Mammary epithelial cell (primary cell): ENCODE data around the gene OFD1.

ENCODE experiments used
- EZH2 ChIP-seq: IDR thresholded peaks from 2 replicates; pipeline ENCODE4 v1.6.1; 2012; ENCODE audit warnings: low read length, inconsistent platforms, borderline replicate concordance
- TF ChIP-seq, protein P1 (sequence below), 2 donors: IDR thresholded peaks in 1 of 2; conservative IDR thresholded peaks in 1 of 2; 2 replicates each; pipeline ENCODE4 v1.5.1; 2011 to 2012; ENCODE audit warnings: inconsistent platforms in 2 of 2, low read length in 2 of 2, mild to moderate bottlenecking in 2 of 2, control low read depth in 1 of 2, low read depth in 1 of 2; ENCODE audit not compliant: insufficient read depth in 1 of 2; ENCODE audit errors: extremely low read depth in 1 of 2

DNA sequence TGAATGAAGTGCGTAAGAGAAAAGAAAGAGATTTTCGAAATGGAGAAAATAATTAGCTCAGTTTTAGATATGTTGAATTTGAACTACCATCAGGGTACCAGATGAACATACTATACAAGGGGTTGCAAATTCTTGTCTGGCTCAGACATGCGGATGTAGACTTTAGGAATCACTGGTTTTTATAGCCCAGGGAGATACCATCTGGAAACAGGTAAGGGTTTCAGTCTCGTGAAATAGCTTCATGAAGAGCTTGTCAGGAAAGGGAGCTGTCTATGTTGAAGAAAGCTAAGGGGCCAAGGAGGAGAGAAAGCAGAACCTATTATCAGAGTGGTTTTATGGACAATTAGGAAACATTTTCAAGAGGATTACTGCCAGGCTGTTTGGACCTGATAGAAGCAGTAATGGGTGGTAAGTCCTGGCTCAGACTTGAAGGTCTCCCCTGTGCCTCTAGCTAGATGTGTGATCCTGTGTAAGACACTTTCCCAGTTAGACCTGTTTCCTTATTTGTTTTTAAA is 38.9 kb upstream of the OFD1 start:
- TF ChIP-seq, protein P1, sequence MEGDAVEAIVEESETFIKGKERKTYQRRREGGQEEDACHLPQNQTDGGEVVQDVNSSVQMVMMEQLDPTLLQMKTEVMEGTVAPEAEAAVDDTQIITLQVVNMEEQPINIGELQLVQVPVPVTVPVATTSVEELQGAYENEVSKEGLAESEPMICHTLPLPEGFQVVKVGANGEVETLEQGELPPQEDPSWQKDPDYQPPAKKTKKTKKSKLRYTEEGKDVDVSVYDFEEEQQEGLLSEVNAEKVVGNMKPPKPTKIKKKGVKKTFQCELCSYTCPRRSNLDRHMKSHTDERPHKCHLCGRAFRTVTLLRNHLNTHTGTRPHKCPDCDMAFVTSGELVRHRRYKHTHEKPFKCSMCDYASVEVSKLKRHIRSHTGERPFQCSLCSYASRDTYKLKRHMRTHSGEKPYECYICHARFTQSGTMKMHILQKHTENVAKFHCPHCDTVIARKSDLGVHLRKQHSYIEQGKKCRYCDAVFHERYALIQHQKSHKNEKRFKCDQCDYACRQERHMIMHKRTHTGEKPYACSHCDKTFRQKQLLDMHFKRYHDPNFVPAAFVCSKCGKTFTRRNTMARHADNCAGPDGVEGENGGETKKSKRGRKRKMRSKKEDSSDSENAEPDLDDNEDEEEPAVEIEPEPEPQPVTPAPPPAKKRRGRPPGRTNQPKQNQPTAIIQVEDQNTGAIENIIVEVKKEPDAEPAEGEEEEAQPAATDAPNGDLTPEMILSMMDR (conservative IDR thresholded peaks at IDR 0.05 in 1 of 2, IDR thresholded peaks at IDR 0.05 in 1 of 2; ENCODE audit: extremely low read depth in 1 of 2, insufficient read depth in 1 of 2, low read depth in 1 of 2, low read length in 2 of 2), result no peak
- TF ChIP-seq EZH2, result no peak
